ENCODE data around the gene TMEM61. TPM values are rescaled to one million over a fixed set of nuclear protein-coding genes. Genes with fewer than 3 reads are reported as not detected.

TMEM61 gene
- total RNA-seq, 1 donor from 2014 or later = not detected

GRCh38 chr1:54993140-54993539, 12.7 kb downstream of the TMEM61 start:
- DNase-seq (ENCODE audit: low read depth) (no peak), FAIRE-seq (no peak)
- TF ChIP-seq CTCF (IDR thresholded peaks at IDR 0.05; ENCODE audit: insufficient read depth, low read depth, low read length) = no peak
- no peak for TF ChIP-seq EZH2 (IDR thresholded peaks at IDR 0.05; ENCODE audit: insufficient read depth, low read length)
- peaks cover 4% of the 10 kb centered on the region for H3K36me3 Mint-ChIP-seq (ENCODE audit: low read depth, unreplicated experiment)
- H3K27ac ChIP-seq (ENCODE audit: low read depth, low read length) = no peak overlapping the region
- no peak overlapping the region for H3K9ac ChIP-seq (ENCODE audit: low read length)
- H3K4me3 Mint-ChIP-seq (ENCODE audit: unreplicated experiment) = no peak overlapping the region
- H3K36me3 ChIP-seq (ENCODE audit: insufficient read depth, low read length) = no peaks in the 10 kb centered on the region
- peaks cover 12% of the 10 kb centered on the region for H3K4me1 Mint-ChIP-seq (ENCODE audit: low read depth, unreplicated experiment)
- H2AFZ ChIP-seq (ENCODE audit: low read depth, low read length) = no peak overlapping the region
- H3K4me2 ChIP-seq (ENCODE audit: low read length) = no peak overlapping the region
- no peak overlapping the region for H3K27ac Mint-ChIP-seq (ENCODE audit: unreplicated experiment)
- peaks cover 9% of the 10 kb centered on the region for H3K4me1 ChIP-seq (ENCODE audit: insufficient read depth, low read length)
- H3K9me3 ChIP-seq (ENCODE audit: insufficient read depth, low read depth, low read length) = no peaks in the 10 kb centered on the region
- no peaks in the 10 kb centered on the region for H3K9me3 Mint-ChIP-seq (ENCODE audit: unreplicated experiment)
- no peak overlapping the region for H3K4me3 ChIP-seq (ENCODE audit: insufficient read depth, low read depth, low read length)
- no peaks in the 10 kb centered on the region for H4K20me1 ChIP-seq (ENCODE audit: insufficient read depth, low read length)
- H3K27me3 Mint-ChIP-seq (ENCODE audit: low read depth, unreplicated experiment) = peaks cover 44% of the 10 kb centered on the region
- H3K27me3 ChIP-seq (ENCODE audit: insufficient read depth, low read length) = peaks cover 30% of the 10 kb centered on the region
- H3K79me2 ChIP-seq (ENCODE audit: insufficient read depth, low read length) = no peaks in the 10 kb centered on the region

- Mint-ChIP-seq H3K9me3 (ENCODE audit: unreplicated experiment) (no peaks in the 10 kb centered on the region), H3K4me1 (ENCODE audit: low read depth, unreplicated experiment) (peaks cover 11% of the 10 kb centered on the region), H3K27ac (ENCODE audit: unreplicated experiment) (no peak overlapping the region), H3K27me3 (ENCODE audit: low read depth, unreplicated experiment) (peaks cover 56% of the 10 kb centered on the region), H3K36me3 (ENCODE audit: low read depth, unreplicated experiment) (peaks cover 4% of the 10 kb centered on the region), H3K4me3 (ENCODE audit: unreplicated experiment) (no peak overlapping the region)
- TF ChIP-seq EZH2 (IDR thresholded peaks at IDR 0.05; ENCODE audit: insufficient read depth, low read length) (no peak), CTCF (IDR thresholded peaks at IDR 0.05; ENCODE audit: insufficient read depth, low read depth, low read length) (no peak)
- no peaks in the 10 kb centered on the region for H3K79me2 ChIP-seq (ENCODE audit: insufficient read depth, low read length)
- no peak overlapping the region for H3K4me2 ChIP-seq (ENCODE audit: low read length)
- H4K20me1 ChIP-seq (ENCODE audit: insufficient read depth, low read length) = no peaks in the 10 kb centered on the region
- no peak overlapping the region for H3K9ac ChIP-seq (ENCODE audit: low read length)
- H3K4me1 ChIP-seq (ENCODE audit: insufficient read depth, low read length) = peaks cover 7% of the 10 kb centered on the region
- H2AFZ ChIP-seq (ENCODE audit: low read depth, low read length) = no peak overlapping the region
- no peaks in the 10 kb centered on the region for H3K36me3 ChIP-seq (ENCODE audit: insufficient read depth, low read length)
- FAIRE-seq (no peak), DNase-seq (ENCODE audit: low read depth) (no peak)
- peaks cover 30% of the 10 kb centered on the region for H3K27me3 ChIP-seq (ENCODE audit: insufficient read depth, low read length)
- no peaks in the 10 kb centered on the region for H3K9me3 ChIP-seq (ENCODE audit: insufficient read depth, low read depth, low read length)
- no peak overlapping the region for H3K27ac ChIP-seq (ENCODE audit: low read depth, low read length)
- H3K4me3 ChIP-seq (ENCODE audit: insufficient read depth, low read depth, low read length) = no peak overlapping the region
Observed at GRCh38 chr1:54994355-54994990, 14.0 kb downstream of the TMEM61 start.

DNA sequence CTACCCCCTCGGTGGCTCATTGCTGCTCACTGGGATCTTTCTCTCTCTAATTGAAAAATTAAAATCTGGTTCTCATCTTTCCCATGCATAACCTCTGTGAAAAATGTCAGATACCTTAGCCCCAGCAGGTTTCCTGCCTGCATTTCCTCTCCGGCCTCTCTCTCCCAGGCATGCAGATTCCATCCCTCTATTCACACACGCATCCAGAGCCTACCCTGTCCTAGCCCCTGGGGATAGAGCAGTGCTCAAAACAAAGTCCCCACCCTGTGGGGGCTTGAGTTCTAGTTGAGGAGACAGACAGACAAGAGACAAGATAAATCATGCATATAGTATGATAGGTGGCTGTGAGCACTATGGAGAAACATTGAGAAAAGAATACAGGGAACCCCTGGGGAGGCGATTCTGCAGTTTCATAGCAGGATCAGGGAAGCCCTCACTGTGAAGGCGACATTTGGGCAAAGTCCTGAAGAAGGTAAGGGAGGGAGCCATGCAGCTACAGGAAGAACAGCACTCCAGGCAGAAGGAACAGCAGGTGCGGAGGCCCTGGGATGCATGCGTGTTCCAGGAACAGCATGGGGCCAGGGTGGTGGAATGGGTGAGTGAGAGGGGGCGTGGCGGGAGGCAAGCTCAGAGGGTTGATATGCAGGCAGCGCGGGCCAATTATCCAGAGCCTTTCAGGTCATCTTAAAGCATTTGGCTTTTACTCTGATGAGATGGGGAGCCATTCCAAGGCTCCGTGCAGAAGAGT, 14.8 kb downstream of the TMEM61 start:
- no peak overlapping the region for H3K4me2 ChIP-seq (ENCODE audit: low read length)
- Mint-ChIP-seq H3K9me3 (ENCODE audit: unreplicated experiment) (no peaks in the 10 kb centered on the region), H3K4me1 (ENCODE audit: low read depth, unreplicated experiment) (peaks cover 11% of the 10 kb centered on the region), H3K27me3 (ENCODE audit: low read depth, unreplicated experiment) (peaks cover 61% of the 10 kb centered on the region), H3K27ac (ENCODE audit: unreplicated experiment) (no peak overlapping the region), H3K4me3 (ENCODE audit: unreplicated experiment) (no peak overlapping the region), H3K36me3 (ENCODE audit: low read depth, unreplicated experiment) (peaks cover 4% of the 10 kb centered on the region)
- H3K9me3 ChIP-seq (ENCODE audit: insufficient read depth, low read depth, low read length) = no peaks in the 10 kb centered on the region
- peaks cover 30% of the 10 kb centered on the region for H3K27me3 ChIP-seq (ENCODE audit: insufficient read depth, low read length)
- H3K9ac ChIP-seq (ENCODE audit: low read length) = no peak overlapping the region
- FAIRE-seq = no peak
- H3K27ac ChIP-seq (ENCODE audit: low read depth, low read length) = no peak overlapping the region
- TF ChIP-seq CTCF (IDR thresholded peaks at IDR 0.05; ENCODE audit: insufficient read depth, low read depth, low read length) (no peak), EZH2 (IDR thresholded peaks at IDR 0.05; ENCODE audit: insufficient read depth, low read length) (no peak)
- H3K36me3 ChIP-seq (ENCODE audit: insufficient read depth, low read length) = no peaks in the 10 kb centered on the region
- H3K4me1 ChIP-seq (ENCODE audit: insufficient read depth, low read length) = peaks cover 7% of the 10 kb centered on the region
- no peaks in the 10 kb centered on the region for H4K20me1 ChIP-seq (ENCODE audit: insufficient read depth, low read length)
- H3K4me3 ChIP-seq (ENCODE audit: insufficient read depth, low read depth, low read length) = no peak overlapping the region
- DNase-seq (ENCODE audit: low read depth) = no peak
- H2AFZ ChIP-seq (ENCODE audit: low read depth, low read length) = no peak overlapping the region
- H3K79me2 ChIP-seq (ENCODE audit: insufficient read depth, low read length) = no peaks in the 10 kb centered on the region
